Occipital lobe (tissue), 2 donors: ENCODE data around the gene GOLGA3. TPM values are rescaled to one million over a fixed set of nuclear protein-coding genes. Genes with fewer than 3 reads are reported as not detected.
"Not testable (repeated sequence)": the region's sequence is repeated elsewhere in the genome, so short reads cannot be mapped to it uniquely, and the experiment has no call there.

Source experiments
- DNase-seq: peaks from one replicate; lab custom pipeline; 2025; lab: John Stamatoyannopoulos, UW
- total RNA-seq: library from RNA; depleted of rRNA; stranded (reverse); fragments of >200 nt; gene quantifications from one replicate; pipeline ENCODE4 v1.2.3, GENCODE V29; 2014

Gene GOLGA3
- 59.3 TPM for total RNA-seq

- peak; percentile 85 for DNase-seq
Measured at GRCh38 chr12:132828706-132829534, at the start of gene GOLGA3. Gene GOLGA3 (minus strand): TSS chr12:132828869. CDS start chr12:132822128, 6,741 bp downstream.

- not testable (repeated sequence) for DNase-seq
Measured at GRCh38 chr12:132874620-132875019, 46.0 kb upstream of the GOLGA3 start.

- no peak for DNase-seq
Measured at GRCh38 chr12:132874175-132874574, 45.5 kb upstream of the GOLGA3 start.

- DNase-seq = no peak
Measured at GRCh38 chr12:132873724-132874123, 45.1 kb upstream of the GOLGA3 start.

GRCh38 chr12:132872975-132873421 is 44.3 kb upstream of the GOLGA3 start:
- no peak for DNase-seq

- DNase-seq = no peak
Measured at GRCh38 chr12:132872073-132872855, 43.6 kb upstream of the GOLGA3 start.

GRCh38 chr12:132869551-132869950 is 40.9 kb upstream of the GOLGA3 start:
- no peak for DNase-seq

GRCh38 chr12:132866251-132866828 is 37.7 kb upstream of the GOLGA3 start:
- no peak for DNase-seq

- no peak for DNase-seq
Measured at GRCh38 chr12:132861558-132861957, 32.9 kb upstream of the GOLGA3 start.

- no peak for DNase-seq
Measured at GRCh38 chr12:132858718-132859266, 30.1 kb upstream of the GOLGA3 start.

GRCh38 chr12:132857019-132857418 is 28.4 kb upstream of the GOLGA3 start:
- not testable (repeated sequence) for DNase-seq

GRCh38 chr12:132856581-132856980 is 27.9 kb upstream of the GOLGA3 start:
- DNase-seq = no peak

- DNase-seq = not testable (repeated sequence)
Measured at GRCh38 chr12:132855211-132855610, 26.5 kb upstream of the GOLGA3 start.

GRCh38 chr12:132853285-132854092 is 24.8 kb upstream of the GOLGA3 start:
- no peak for DNase-seq

GRCh38 chr12:132852496-132852895 is 23.8 kb upstream of the GOLGA3 start:
- DNase-seq = no peak

- DNase-seq = no peak
Measured at GRCh38 chr12:132851465-132851864, 22.8 kb upstream of the GOLGA3 start.

- DNase-seq = no peak
Measured at GRCh38 chr12:132850291-132850690, 21.6 kb upstream of the GOLGA3 start.

GRCh38 chr12:132848521-132848920 is 19.9 kb upstream of the GOLGA3 start:
- no peak for DNase-seq

GRCh38 chr12:132847363-132848356 is 19.0 kb upstream of the GOLGA3 start:
- DNase-seq = no peak

- DNase-seq = not testable (repeated sequence)
Measured at GRCh38 chr12:132844681-132845080, 16.0 kb upstream of the GOLGA3 start.
